Erythroblast (primary cell): ENCODE measurements around the gene CLEC4G.

Source experiments
- GATA1 ChIP-seq: IDR thresholded peaks from 2 replicates; pipeline ENCODE4 v1.6.1; 2011; ENCODE audit warnings: low read depth, mild to moderate bottlenecking, control low read depth, low read length, moderate library complexity
- POLR2A ChIP-seq: IDR thresholded peaks from 2 replicates; pipeline ENCODE4 v1.6.1; 2011; ENCODE audit warnings: mild to moderate bottlenecking, low read length

DNA sequence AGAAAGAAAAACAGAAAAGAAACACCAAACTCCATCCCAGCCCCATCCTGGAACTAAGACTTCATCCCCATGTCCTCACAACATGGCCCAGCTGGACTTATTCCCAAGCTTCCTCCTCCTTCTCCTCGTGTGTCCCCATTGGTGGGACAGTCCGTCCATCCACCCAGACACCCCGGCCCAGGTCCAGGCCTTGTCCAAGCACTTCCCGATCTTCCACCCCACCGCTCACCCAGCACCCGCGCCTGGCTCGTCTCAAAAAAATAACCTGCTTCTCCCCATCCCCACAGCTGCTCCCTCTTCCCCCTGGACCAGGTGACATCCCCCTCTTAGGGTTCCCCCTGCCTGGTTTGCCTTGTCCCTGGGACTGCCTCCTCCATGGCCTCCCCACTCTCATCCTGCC lies 28.6 kb downstream of the CLEC4G start:
- no peak for TF ChIP-seq POLR2A
- no peak for TF ChIP-seq GATA1
